GM21619 (cell line): ENCODE results near the gene TPM4.
A peak's percentile ranks its signal among the peaks of the same experiment; 100 is the strongest.
"Not testable (repeated sequence)": the region's sequence is repeated elsewhere in the genome, so short reads cannot be mapped to it uniquely, and the experiment has no call there.

Source experiments
- ATAC-seq: cut with Tn5 transposase; IDR thresholded peaks from one replicate; pipeline ENCODE4 v1.9.1; 2021; ENCODE audit not compliant: unreplicated experiment

The TPM4 gene

GRCh38 chr19:16070366-16070990 lies 5.8 kb upstream of the TPM4 start:
- peak; percentile 48 for ATAC-seq

GRCh38 chr19:16071072-16071691 lies 5.1 kb upstream of the TPM4 start:
- ATAC-seq: no peak

- no peak for ATAC-seq
Observed at GRCh38 chr19:16073481-16073880, 2.8 kb upstream of the TPM4 start.

- no peak for ATAC-seq
Observed at GRCh38 chr19:16073988-16074387, 2.3 kb upstream of the TPM4 start.

GRCh38 chr19:16074488-16075365 lies 1.6 kb upstream of the TPM4 start:
- no peak for ATAC-seq

GRCh38 chr19:16075430-16076153 lies 703 bp upstream of the TPM4 start:
- ATAC-seq: peak; percentile 3

GRCh38 chr19:16076958-16077611 lies 790 bp downstream of the TPM4 start:
- no peak for ATAC-seq

GRCh38 chr19:16077984-16078758 lies 1.9 kb downstream of the TPM4 start:
- no peak for ATAC-seq

- ATAC-seq: peak; percentile 39
Observed at GRCh38 chr19:16078759-16079707, 2.7 kb downstream of the TPM4 start.

GRCh38 chr19:16084067-16084685 lies 7.9 kb downstream of the TPM4 start:
- no peak for ATAC-seq

GRCh38 chr19:16085115-16085514 lies 8.8 kb downstream of the TPM4 start:
- no peak for ATAC-seq

- ATAC-seq: not testable (repeated sequence)
Observed at GRCh38 chr19:16087404-16087803, 11.1 kb downstream of the TPM4 start.

- ATAC-seq: no peak
Observed at GRCh38 chr19:16087940-16088339, 11.6 kb downstream of the TPM4 start.

- ATAC-seq: no peak
Observed at GRCh38 chr19:16088351-16089009, 12.2 kb downstream of the TPM4 start.

- ATAC-seq: no peak
Observed at GRCh38 chr19:16089010-16089846, 12.9 kb downstream of the TPM4 start.

- ATAC-seq: no peak
Observed at GRCh38 chr19:16091546-16092475, 15.5 kb downstream of the TPM4 start.
